HEK293 (cell line): Measurements from ENCODE around the gene METTL25B.

Experiments
- BCL11A ChIP-seq: fragments of 450-650 bp; formaldehyde crosslinking; IDR thresholded peaks from 2 replicates; pipeline ENCODE4 v1.5.1; 2016; ENCODE audit warnings: low read depth, missing biosample characterization, missing genetic modification characterization
- GLIS2 ChIP-seq: fragments of 450-650 bp; formaldehyde crosslinking; IDR thresholded peaks from 2 replicates; pipeline ENCODE4 v1.5.1; 2016; ENCODE audit warnings: missing biosample characterization, missing genetic modification characterization
- IKZF3 ChIP-seq: fragments of 450-650 bp; IDR thresholded peaks from 2 replicates; pipeline ENCODE4 v1.5.0; 2018; ENCODE audit warnings: missing biosample characterization, mild to moderate bottlenecking, missing genetic modification characterization, moderate library complexity
- INSM2 ChIP-seq: fragments of 450-650 bp; formaldehyde crosslinking; IDR thresholded peaks from 2 replicates; pipeline ENCODE4 v1.5.1; 2016; ENCODE audit warnings: missing biosample characterization, missing genetic modification characterization
- KLF1 ChIP-seq: fragments of 450-650 bp; formaldehyde crosslinking; IDR thresholded peaks from 2 replicates; pipeline ENCODE4 v1.5.1; 2016; ENCODE audit warnings: missing biosample characterization, missing genetic modification characterization
- KLF17 ChIP-seq: fragments of 450-650 bp; formaldehyde crosslinking; IDR thresholded peaks from 2 replicates; pipeline ENCODE4 v1.5.1; 2016; ENCODE audit warnings: missing biosample characterization, missing genetic modification characterization
- PATZ1 ChIP-seq: fragments of 450-650 bp; formaldehyde crosslinking; IDR thresholded peaks from 2 replicates; pipeline ENCODE4 v1.5.1; 2016; ENCODE audit warnings: missing biosample characterization, missing genetic modification characterization
- REST ChIP-seq: fragments of 450-650 bp; formaldehyde crosslinking; IDR thresholded peaks from 2 replicates; pipeline ENCODE4 v1.5.1; 2016; ENCODE audit warnings: missing biosample characterization, missing genetic modification characterization
- SCRT2 ChIP-seq: fragments of 450-650 bp; formaldehyde crosslinking; IDR thresholded peaks from 2 replicates; pipeline ENCODE4 v1.5.1; 2016; ENCODE audit warnings: missing biosample characterization, missing genetic modification characterization
- SP3 ChIP-seq: fragments of 450-650 bp; formaldehyde crosslinking; IDR thresholded peaks from 2 replicates; pipeline ENCODE4 v1.5.1; 2016; ENCODE audit warnings: missing biosample characterization, missing genetic modification characterization
- ZBTB17 ChIP-seq: fragments of 450-650 bp; formaldehyde crosslinking; IDR thresholded peaks from 2 replicates; pipeline ENCODE4 v1.5.1; 2016; ENCODE audit warnings: missing biosample characterization, missing genetic modification characterization
- ZBTB8A ChIP-seq: fragments of 450-650 bp; formaldehyde crosslinking; IDR thresholded peaks from 2 replicates; pipeline ENCODE4 v1.5.1; 2016; ENCODE audit warnings: missing biosample characterization, missing genetic modification characterization
- ZEB2 ChIP-seq: fragments of 450-650 bp; formaldehyde crosslinking; IDR thresholded peaks from 2 replicates; pipeline ENCODE4 v1.5.1; 2016; ENCODE audit warnings: missing biosample characterization, missing genetic modification characterization
- ZFP37 ChIP-seq: fragments of 450-650 bp; formaldehyde crosslinking; IDR thresholded peaks from 2 replicates; pipeline ENCODE4 v1.5.1; 2016; ENCODE audit warnings: missing biosample characterization, missing genetic modification characterization
- ZNF10 ChIP-seq: fragments of 450-650 bp; formaldehyde crosslinking; IDR thresholded peaks from 2 replicates; pipeline ENCODE4 v1.5.1; 2017; ENCODE audit warnings: missing biosample characterization, missing genetic modification characterization
- ZNF121 ChIP-seq: fragments of 450-650 bp; formaldehyde crosslinking; IDR thresholded peaks from 2 replicates; pipeline ENCODE4 v1.5.1; 2016; ENCODE audit warnings: missing biosample characterization, missing genetic modification characterization
- ZNF133 ChIP-seq: fragments of 450-650 bp; formaldehyde crosslinking; IDR thresholded peaks from 2 replicates; pipeline ENCODE4 v1.5.1; 2016; ENCODE audit warnings: missing biosample characterization, missing genetic modification characterization
- ZNF138 ChIP-seq: fragments of 450-650 bp; formaldehyde crosslinking; IDR thresholded peaks from 2 replicates; pipeline ENCODE4 v1.5.1; 2016; ENCODE audit warnings: missing biosample characterization, missing genetic modification characterization, borderline replicate concordance
- ZNF24 ChIP-seq: fragments of 450-650 bp; formaldehyde crosslinking; IDR thresholded peaks from 2 replicates; pipeline ENCODE4 v1.5.1; 2016; ENCODE audit warnings: missing biosample characterization, missing genetic modification characterization
- ZNF292 ChIP-seq: fragments of 450-650 bp; formaldehyde crosslinking; IDR thresholded peaks from 2 replicates; pipeline ENCODE4 v1.5.1; 2016; ENCODE audit warnings: low read depth, missing biosample characterization, missing genetic modification characterization, borderline replicate concordance
- ZNF324 ChIP-seq: fragments of 450-650 bp; formaldehyde crosslinking; IDR thresholded peaks from 2 replicates; pipeline ENCODE4 v1.5.1; 2016; ENCODE audit warnings: missing biosample characterization, missing genetic modification characterization
- ZNF394 ChIP-seq: fragments of 450-650 bp; formaldehyde crosslinking; IDR thresholded peaks from 2 replicates; pipeline ENCODE4 v1.5.1; 2016; ENCODE audit warnings: missing biosample characterization, missing genetic modification characterization, mild to moderate bottlenecking, moderate library complexity, borderline replicate concordance
- ZNF404 ChIP-seq: fragments of 450-650 bp; formaldehyde crosslinking; IDR thresholded peaks from 2 replicates; pipeline ENCODE4 v1.5.1; 2017; ENCODE audit warnings: missing biosample characterization, missing genetic modification characterization
- ZNF473 ChIP-seq: fragments of 450-650 bp; formaldehyde crosslinking; IDR thresholded peaks from 2 replicates; pipeline ENCODE4 v1.5.1; 2017; ENCODE audit warnings: missing biosample characterization, missing genetic modification characterization
- ZNF596 ChIP-seq: fragments of 450-650 bp; IDR thresholded peaks from 2 replicates; pipeline ENCODE4 v1.5.0; 2018; ENCODE audit warnings: missing biosample characterization, mild to moderate bottlenecking, missing genetic modification characterization, moderate library complexity
- ZNF600 ChIP-seq: fragments of 450-650 bp; formaldehyde crosslinking; IDR thresholded peaks from 2 replicates; pipeline ENCODE4 v1.5.1; 2016; ENCODE audit warnings: missing biosample characterization, missing genetic modification characterization
- ZNF660 ChIP-seq: fragments of 450-650 bp; IDR thresholded peaks from 2 replicates; pipeline ENCODE4 v1.5.1; 2018; ENCODE audit warnings: missing biosample characterization, mild to moderate bottlenecking, missing genetic modification characterization
- ZNF677 ChIP-seq: fragments of 450-650 bp; IDR thresholded peaks from 2 replicates; pipeline ENCODE4 v1.5.0; 2018; ENCODE audit warnings: missing biosample characterization, mild to moderate bottlenecking, missing genetic modification characterization, moderate library complexity
- ZNF76 ChIP-seq: fragments of 450-650 bp; formaldehyde crosslinking; IDR thresholded peaks from 2 replicates; pipeline ENCODE4; 2016; ENCODE audit warnings: low read depth, missing biosample characterization, missing genetic modification characterization, borderline replicate concordance
- ZNF768 ChIP-seq: fragments of 450-650 bp; formaldehyde crosslinking; IDR thresholded peaks from 2 replicates; pipeline ENCODE4 v1.5.1; 2018; ENCODE audit warnings: missing biosample characterization, mild to moderate bottlenecking, missing genetic modification characterization
- ZNF837 ChIP-seq: fragments of 450-650 bp; formaldehyde crosslinking; IDR thresholded peaks from 2 replicates; pipeline ENCODE4 v1.5.1; 2016; ENCODE audit warnings: missing biosample characterization, missing genetic modification characterization
- ZSCAN16 ChIP-seq: fragments of 450-650 bp; formaldehyde crosslinking; IDR thresholded peaks from 2 replicates; pipeline ENCODE4 v1.5.1; 2016; ENCODE audit warnings: missing biosample characterization, missing genetic modification characterization
- ZSCAN30 ChIP-seq: fragments of 450-650 bp; IDR thresholded peaks from 2 replicates; pipeline ENCODE4 v1.5.1; 2018; ENCODE audit warnings: missing biosample characterization, mild to moderate bottlenecking, missing genetic modification characterization, moderate library complexity
- ZXDB ChIP-seq: fragments of 450-650 bp; formaldehyde crosslinking; IDR thresholded peaks from 2 replicates; pipeline ENCODE4 v1.5.1; 2016; ENCODE audit warnings: missing biosample characterization, missing genetic modification characterization

Gene METTL25B

GRCh38 chr1:156725683-156726280 lies 2.5 kb upstream of the METTL25B start (continued):
- TF ChIP-seq REST (peak; percentile 50; the same call in 1 of the 2 replicates), ZNF404 (tag by site-specific recombination) (no peak), ZEB2 (tag by site-specific recombination) (peak; percentile 51; the same call in 1 of the 2 replicates), ZNF24 (tag by site-specific recombination) (0 out of 2 replicates have a peak, but pooled peaks have one; percentile 48), INSM2 (peak; percentile 32; the same call in 1 of the 2 replicates), ZNF473 (tag by site-specific recombination) (no peak), ZNF768 (no peak), SCRT2 (tag by site-specific recombination) (no peak), GLIS2 (tag by site-specific recombination) (no peak), ZNF324 (tag by site-specific recombination) (0 out of 2 replicates have a peak, but pooled peaks have one; percentile 32), SP3 (tag by site-specific recombination) (peak; percentile 34; the same call in 1 of the 2 replicates), KLF17 (tag by site-specific recombination) (peak; percentile 69), ZNF138 (tag by site-specific recombination) (no peak), ZSCAN30 (tag by site-specific recombination) (peak; percentile 87), ZNF121 (tag by site-specific recombination) (no peak), ZNF133 (tag by site-specific recombination) (no peak), ZNF677 (tag by site-specific recombination) (no peak), ZNF596 (tag by site-specific recombination) (no peak), ZNF76 (tag by site-specific recombination) (peak; percentile 92), ZSCAN16 (tag by site-specific recombination) (0 out of 2 replicates have a peak, but pooled peaks have one; percentile 19), ZFP37 (tag by site-specific recombination) (peak; percentile 91), ZNF394 (tag by site-specific recombination) (peak; percentile 39; the same call in 1 of the 2 replicates), ZXDB (peak; percentile 41; the same call in 1 of the 2 replicates), ZNF10 (peak; percentile 66; the same call in 1 of the 2 replicates), PATZ1 (tag by site-specific recombination) (peak; percentile 34; the same call in 1 of the 2 replicates), ZNF837 (tag by site-specific recombination) (no peak), ZBTB17 (tag by site-specific recombination) (peak; percentile 86), KLF1 (tag by site-specific recombination) (no peak; the same call in 1 of the 2 replicates), ZNF292 (no peak), BCL11A (peak; percentile 52; the same call in 1 of the 2 replicates), ZNF600 (peak; percentile 97), ZBTB8A (tag by site-specific recombination) (no peak), ZNF660 (tag by site-specific recombination) (peak; percentile 56; the same call in 1 of the 2 replicates), IKZF3 (peak; percentile 45; the same call in 1 of the 2 replicates)
